DND-41 (cell line): Measurements from ENCODE around the gene LDHAL6A.

ENCODE experiments used
- ATAC-seq: fragments of 200-7000 bp; cut with Tn5 transposase; 3 replicates; pipeline ENCODE4 v1.9.1; 2021; ENCODE audit warnings: low read depth; ENCODE audit not compliant: insufficient read depth
- DNase-seq: peaks from one replicate; pipeline ENCODE4 v3.0.0-alpha.2; 2020
- H2AFZ ChIP-seq: 2 replicates; pipeline ENCODE4 v1.6.0; 2012; ENCODE audit warnings: low read depth, low read length
- H3K27ac ChIP-seq: 2 replicates; pipeline ENCODE4 v1.5.1; 2012; ENCODE audit warnings: low read length, inconsistent platforms
- H3K27me3 ChIP-seq: fragments of 200-600 bp; sonication (generic); 2 replicates; pipeline ENCODE4 v1.6.0; 2012; ENCODE audit warnings: low read length, mild to moderate bottlenecking, inconsistent platforms; ENCODE audit not compliant: insufficient read depth, poor library complexity
- H3K36me3 ChIP-seq: 2 replicates; pipeline ENCODE4 v1.5.1; 2012; ENCODE audit warnings: low read length, inconsistent platforms; ENCODE audit not compliant: insufficient read depth
- H3K4me1 ChIP-seq: 2 replicates; pipeline ENCODE4 v1.5.1; 2012; ENCODE audit warnings: mild to moderate bottlenecking, low read length; ENCODE audit not compliant: insufficient read depth
- H3K4me2 ChIP-seq: 2 replicates; pipeline ENCODE4 v1.6.0; 2012; ENCODE audit warnings: mild to moderate bottlenecking, moderate library complexity, low read length, inconsistent platforms; ENCODE audit not compliant: insufficient read depth
- H3K4me3 ChIP-seq, 2 experiments: fragments of 200-600 bp in 1 of 2; shearing (Covaris generic) in 1 of 2; 2 replicates each; pipeline ENCODE4 v1.5.1; 2012 to 2016; ENCODE audit warnings: inconsistent platforms in 2 of 2, low read length in 2 of 2, mild to moderate bottlenecking in 2 of 2, low read depth in 1 of 2, moderate library complexity in 1 of 2
- H3K79me2 ChIP-seq: 2 replicates; pipeline ENCODE4 v1.6.0; 2012; ENCODE audit warnings: low read length, inconsistent platforms; ENCODE audit not compliant: insufficient read depth
- H3K9ac ChIP-seq: 2 replicates; pipeline ENCODE4 v1.6.0; 2012; ENCODE audit warnings: low read depth, mild to moderate bottlenecking, inconsistent platforms, low read length, moderate library complexity
- H3K9me3 ChIP-seq: 2 replicates; pipeline ENCODE4 v1.5.1; 2012; ENCODE audit warnings: low read length, moderate library complexity, mild to moderate bottlenecking, inconsistent platforms; ENCODE audit not compliant: insufficient read depth, severe bottlenecking
- H4K20me1 ChIP-seq: 2 replicates; pipeline ENCODE4 v1.6.0; 2012; ENCODE audit warnings: low read length; ENCODE audit not compliant: insufficient read depth
- EZH2 ChIP-seq: IDR thresholded peaks from 3 replicates; pipeline ENCODE4 v1.6.1; 2012; ENCODE audit warnings: borderline replicate concordance, low read depth, mild to moderate bottlenecking, moderate library complexity, low read length, inconsistent platforms; ENCODE audit not compliant: severe bottlenecking
- TF ChIP-seq, protein P1 (sequence below): IDR thresholded peaks from 2 replicates; pipeline ENCODE4 v1.5.1; 2012; ENCODE audit warnings: borderline replicate concordance, low read length, moderate library complexity, mild to moderate bottlenecking; ENCODE audit not compliant: poor library complexity, severe bottlenecking; ENCODE audit errors: extremely low read depth

The LDHAL6A gene

GRCh38 chr11:18526521-18527296 is 71.1 kb downstream of the LDHAL6A start, which contains the start of gene TSG101:
Gene TSG101 (minus strand): TSS chr11:18526942. CDS start chr11:18526816, 126 bp downstream.
- H3K27ac ChIP-seq: peak within 1 kb of the TSS; percentile 94
- ATAC-seq (peak; percentile 91), DNase-seq (peak; percentile 88)
- H4K20me1 ChIP-seq: 0 out of 2 replicates have a peak, but pooled peaks cover 2% of the 10 kb centered on the region
- peak within 1 kb of the TSS; percentile 76 for H3K4me2 ChIP-seq
- TF ChIP-seq, protein P1, sequence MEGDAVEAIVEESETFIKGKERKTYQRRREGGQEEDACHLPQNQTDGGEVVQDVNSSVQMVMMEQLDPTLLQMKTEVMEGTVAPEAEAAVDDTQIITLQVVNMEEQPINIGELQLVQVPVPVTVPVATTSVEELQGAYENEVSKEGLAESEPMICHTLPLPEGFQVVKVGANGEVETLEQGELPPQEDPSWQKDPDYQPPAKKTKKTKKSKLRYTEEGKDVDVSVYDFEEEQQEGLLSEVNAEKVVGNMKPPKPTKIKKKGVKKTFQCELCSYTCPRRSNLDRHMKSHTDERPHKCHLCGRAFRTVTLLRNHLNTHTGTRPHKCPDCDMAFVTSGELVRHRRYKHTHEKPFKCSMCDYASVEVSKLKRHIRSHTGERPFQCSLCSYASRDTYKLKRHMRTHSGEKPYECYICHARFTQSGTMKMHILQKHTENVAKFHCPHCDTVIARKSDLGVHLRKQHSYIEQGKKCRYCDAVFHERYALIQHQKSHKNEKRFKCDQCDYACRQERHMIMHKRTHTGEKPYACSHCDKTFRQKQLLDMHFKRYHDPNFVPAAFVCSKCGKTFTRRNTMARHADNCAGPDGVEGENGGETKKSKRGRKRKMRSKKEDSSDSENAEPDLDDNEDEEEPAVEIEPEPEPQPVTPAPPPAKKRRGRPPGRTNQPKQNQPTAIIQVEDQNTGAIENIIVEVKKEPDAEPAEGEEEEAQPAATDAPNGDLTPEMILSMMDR: peak; percentile 5
- TF ChIP-seq EZH2: no peak
- H3K4me3 ChIP-seq: peak within 1 kb of the TSS; percentile 80 to 83
- peak within 1 kb of the TSS; percentile 97 for H2AFZ ChIP-seq
- no peaks in the 10 kb centered on the region for H3K27me3 ChIP-seq
- peak within 1 kb of the TSS; percentile 81 for H3K9ac ChIP-seq
- peaks cover 62% of the 10 kb centered on the region for H3K79me2 ChIP-seq
- peaks cover 25% of the 10 kb centered on the region for H3K36me3 ChIP-seq
- H3K9me3 ChIP-seq: no peaks in the 10 kb centered on the region
- peaks cover 29% of the 10 kb centered on the region for H3K4me1 ChIP-seq

GRCh38 chr11:18527512-18527911 is 71.9 kb downstream of the LDHAL6A start:
- no peaks in the 10 kb centered on the region for H3K27me3 ChIP-seq
- peak overlapping the region; percentile 97 for H2AFZ ChIP-seq
- H3K4me2 ChIP-seq: peak overlapping the region; percentile 76
- H3K9me3 ChIP-seq: no peaks in the 10 kb centered on the region
- no peak for ATAC-seq
- H3K27ac ChIP-seq: peak overlapping the region; percentile 94
- TF ChIP-seq EZH2: no peak
- TF ChIP-seq, protein P1: no peak
- H3K9ac ChIP-seq: peak overlapping the region; percentile 81
- 0 out of 2 replicates have a peak, but pooled peaks cover 2% of the 10 kb centered on the region for H4K20me1 ChIP-seq
- H3K36me3 ChIP-seq: peaks cover 22% of the 10 kb centered on the region
- peaks cover 54% of the 10 kb centered on the region for H3K79me2 ChIP-seq
- DNase-seq: no peak
- H3K4me1 ChIP-seq: peaks cover 29% of the 10 kb centered on the region
- H3K4me3 ChIP-seq: peak overlapping the region; percentile 80 to 83
